ENCODE results near the gene GFM2. TPM values are rescaled to one million over a fixed set of nuclear protein-coding genes. Genes with fewer than 3 reads are reported as not detected.
A peak's percentile ranks its signal among the peaks of the same experiment; 100 is the strongest.

GFM2 gene
- total and polyA plus RNA-seq, 2 donors (not counting 1 experiment from before 2014, with no cell fraction given): 30.2 to 51.7 TPM

DNA sequence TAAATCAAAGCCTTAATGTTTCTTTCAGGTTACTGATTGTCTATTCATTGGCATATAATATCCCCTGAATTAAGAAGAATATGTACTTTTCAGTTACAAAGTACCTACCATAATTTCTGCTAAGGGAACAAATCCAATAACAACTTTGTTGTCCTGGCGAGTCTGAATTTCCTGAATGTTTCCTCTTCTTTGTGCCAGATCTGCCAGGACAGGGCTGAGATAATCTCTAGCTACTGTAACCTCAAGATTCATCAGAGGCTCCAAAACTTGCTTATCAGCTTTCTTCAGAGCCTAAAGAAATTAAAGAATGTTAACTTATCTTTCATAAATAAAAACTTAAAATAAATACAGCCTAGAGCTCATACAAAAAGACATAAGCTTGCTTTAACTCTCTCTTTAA, 44.6 kb downstream of the GFM2 start:
- Histone ChIP-seq H4K20me1 (ENCODE audit: control insufficient read depth, extremely low read depth, insufficient read depth, low read length) (no peaks in the 10 kb centered on the region), H3K4me2 (ENCODE audit: extremely low read depth, insufficient read depth, low read length) (no peak overlapping the region)

GRCh38 chr5:74717596-74717995, 49.3 kb downstream of the GFM2 start:
- Histone ChIP-seq H3K27ac (ENCODE audit: insufficient read depth, low read length) (no peak overlapping the region), H3K4me2 (ENCODE audit: extremely low read depth, insufficient read depth, low read length) (no peak overlapping the region), H3K9me3 (ENCODE audit: control insufficient read depth, insufficient read depth, low read depth, low read length) (no peaks in the 10 kb centered on the region), H3K4me1 (ENCODE audit: control insufficient read depth, extremely low read depth, insufficient read depth, low read length) (no peaks in the 10 kb centered on the region), H3K27me3 (ENCODE audit: control insufficient read depth, insufficient read depth, low read length) (no peaks in the 10 kb centered on the region), H2AFZ (ENCODE audit: low read length) (no peak overlapping the region), H3K79me2 (ENCODE audit: control insufficient read depth, insufficient read depth, low read length) (no peaks in the 10 kb centered on the region), H3K36me3 (ENCODE audit: control insufficient read depth, insufficient read depth, low read length) (no peaks in the 10 kb centered on the region), H4K20me1 (ENCODE audit: control insufficient read depth, extremely low read depth, insufficient read depth, low read length) (no peaks in the 10 kb centered on the region), H3K4me3 (replicated peaks in 1 of 4; ENCODE audit: control extremely low read depth in 1 of 4, insufficient read depth in 1 of 4, low read depth in 3 of 4, low read length in 4 of 4) (no peak overlapping the region), H3K9ac (ENCODE audit: insufficient read depth, low read length) (no peak overlapping the region)
- TF ChIP-seq EZH2 (IDR thresholded peaks at IDR 0.05; ENCODE audit: low read length, missing control alignments): no peak
- TF ChIP-seq CTCF (conservative IDR thresholded peaks at IDR 0.05 in 1 of 2, IDR thresholded peaks at IDR 0.05 in 1 of 2; ENCODE audit: low read depth in 1 of 2, low read length in 2 of 2): no peak
- DNase-seq (ENCODE audit: low read depth in 2 of 2): no peak

More for the DNA sequence above, 44.6 kb downstream of the GFM2 start:
- H2AFZ ChIP-seq (ENCODE audit: low read length): no peak overlapping the region
- no peak overlapping the region for H3K4me3 ChIP-seq (replicated peaks in 1 of 4; ENCODE audit: control extremely low read depth in 1 of 4, insufficient read depth in 1 of 4, low read depth in 3 of 4, low read length in 4 of 4)
- H3K79me2 ChIP-seq (ENCODE audit: control insufficient read depth, insufficient read depth, low read length): no peaks in the 10 kb centered on the region
- H3K27ac ChIP-seq (ENCODE audit: insufficient read depth, low read length): no peak overlapping the region
- no peak for TF ChIP-seq EZH2 (IDR thresholded peaks at IDR 0.05; ENCODE audit: low read length, missing control alignments)
- no peak for TF ChIP-seq CTCF (conservative IDR thresholded peaks at IDR 0.05 in 1 of 2, IDR thresholded peaks at IDR 0.05 in 1 of 2; ENCODE audit: low read depth in 1 of 2, low read length in 2 of 2)
- no peaks in the 10 kb centered on the region for H3K9me3 ChIP-seq (ENCODE audit: control insufficient read depth, insufficient read depth, low read depth, low read length)
- no peak for DNase-seq (ENCODE audit: low read depth in 2 of 2)
- H3K27me3 ChIP-seq (ENCODE audit: control insufficient read depth, insufficient read depth, low read length): no peaks in the 10 kb centered on the region
- no peaks in the 10 kb centered on the region for H3K4me1 ChIP-seq (ENCODE audit: control insufficient read depth, extremely low read depth, insufficient read depth, low read length)
- no peak overlapping the region for H3K9ac ChIP-seq (ENCODE audit: insufficient read depth, low read length)
- H3K36me3 ChIP-seq (ENCODE audit: control insufficient read depth, insufficient read depth, low read length): peaks cover 4% of the 10 kb centered on the region

GRCh38 chr5:74693191-74693590, 73.7 kb downstream of the GFM2 start:
- TF ChIP-seq CTCF (conservative IDR thresholded peaks at IDR 0.05 in 1 of 2, IDR thresholded peaks at IDR 0.05 in 1 of 2; ENCODE audit: low read depth in 1 of 2, low read length in 2 of 2) (no peak), EZH2 (IDR thresholded peaks at IDR 0.05; ENCODE audit: low read length, missing control alignments) (no peak)
- peaks cover 3% of the 10 kb centered on the region for H3K36me3 ChIP-seq (ENCODE audit: control insufficient read depth, insufficient read depth, low read length)
- no peaks in the 10 kb centered on the region for H3K4me1 ChIP-seq (ENCODE audit: control insufficient read depth, extremely low read depth, insufficient read depth, low read length)
- DNase-seq (ENCODE audit: low read depth in 2 of 2): peak in 1 of 2 donors; percentile 41
- H3K4me3 ChIP-seq (replicated peaks in 1 of 4; ENCODE audit: control extremely low read depth in 1 of 4, insufficient read depth in 1 of 4, low read depth in 3 of 4, low read length in 4 of 4): no peak overlapping the region
- H2AFZ ChIP-seq (ENCODE audit: low read length): no peak overlapping the region
- no peak overlapping the region for H3K27ac ChIP-seq (ENCODE audit: insufficient read depth, low read length)
- no peaks in the 10 kb centered on the region for H3K9me3 ChIP-seq (ENCODE audit: control insufficient read depth, insufficient read depth, low read depth, low read length)
- no peaks in the 10 kb centered on the region for H3K27me3 ChIP-seq (ENCODE audit: control insufficient read depth, insufficient read depth, low read length)
- H4K20me1 ChIP-seq (ENCODE audit: control insufficient read depth, extremely low read depth, insufficient read depth, low read length): no peaks in the 10 kb centered on the region
- H3K9ac ChIP-seq (ENCODE audit: insufficient read depth, low read length): no peak overlapping the region
- H3K4me2 ChIP-seq (ENCODE audit: extremely low read depth, insufficient read depth, low read length): no peak overlapping the region
- peaks cover 7% of the 10 kb centered on the region for H3K79me2 ChIP-seq (ENCODE audit: control insufficient read depth, insufficient read depth, low read length)
